Measurements from ENCODE around the gene FEZ2. TPM values are rescaled to one million over a fixed set of nuclear protein-coding genes. Genes with fewer than 3 reads are reported as not detected.

The FEZ2 gene
- total and polyA plus RNA-seq, 2 of the 8 experiments (the other 6 are each of a cell fraction or from before 2014, with no cell fraction given), result 7.5 to 16.4 TPM

DNA sequence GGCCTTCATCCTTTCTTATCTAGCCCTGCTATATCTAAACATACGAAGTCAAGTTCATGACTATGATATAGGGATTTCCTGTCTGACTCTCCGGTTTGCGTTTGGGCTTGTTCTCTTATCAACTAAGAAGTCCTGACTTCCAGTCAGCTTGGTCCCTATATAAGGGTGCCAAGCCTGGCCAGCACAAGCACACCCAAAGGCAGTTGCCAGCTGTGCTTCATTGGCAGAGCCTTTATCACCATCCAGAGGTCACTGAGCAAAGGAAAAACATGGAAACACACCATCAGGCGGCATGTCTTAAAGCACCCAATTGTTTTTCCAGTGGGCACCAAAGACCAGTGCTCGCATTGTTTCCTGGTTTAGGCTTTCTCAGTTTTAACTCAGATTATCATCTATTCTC is 72.7 kb downstream of the FEZ2 start (continued):
- TF ChIP-seq RAD21 (IDR thresholded peaks at IDR 0.05 in 1 of 2, conservative IDR thresholded peaks at IDR 0.05 in 1 of 2; ENCODE audit: low read depth in 2 of 2, low read length in 2 of 2), result no peak
- TF ChIP-seq GTF2F1 (IDR thresholded peaks at IDR 0.05; ENCODE audit: borderline replicate concordance, low read depth, low read length), result no peak
- no peak for TF ChIP-seq TBP (IDR thresholded peaks at IDR 0.05; ENCODE audit: low read depth, low read length)
